Vagina (tissue), 2 donors: Measurements from ENCODE around the gene RPN2.

Experiments used
- CTCF ChIP-seq, 3 experiments: fragments of 450-650 bp in 2 of 3; fragments of 200-600 bp in 1 of 3; sonication (generic) in 1 of 3; IDR thresholded peaks; one replicate each; pipeline ENCODE4 v1.5.1; 2017 to 2019; ENCODE audit warnings: antibody characterized with exemption in 3 of 3, mild to moderate bottlenecking in 2 of 3, moderate library complexity in 2 of 3
- POLR2A ChIP-seq, 2 donors: fragments of 450-650 bp; IDR thresholded peaks; one replicate each; pipeline ENCODE4 v1.6.1; 2017; ENCODE audit warnings: antibody characterized with exemption in 2 of 2, mild to moderate bottlenecking in 2 of 2, moderate library complexity in 2 of 2
- POLR2AphosphoS5 ChIP-seq, 2 donors: sonication (generic); formaldehyde crosslinking; IDR thresholded peaks; one replicate each; pipeline ENCODE4 v1.9.0; 2017; ENCODE audit warnings: antibody characterized with exemption in 2 of 2, mild to moderate bottlenecking in 2 of 2, low read depth in 1 of 2; ENCODE audit not compliant: insufficient read depth in 1 of 2

- no peak for TF ChIP-seq POLR2AphosphoS5 (IDR thresholded peaks at IDR 0.05; ENCODE audit: insufficient read depth in 1 of 2, low read depth in 1 of 2)
- no peak for TF ChIP-seq CTCF (IDR thresholded peaks at IDR 0.05)
- no peak for TF ChIP-seq POLR2A (IDR thresholded peaks at IDR 0.05)
These were observed 86.0 kb downstream of the RPN2 start for GRCh38 chr20:37265152-37265551.
